ENCODE measurements around the gene DGKI.

The DGKI gene

DNA sequence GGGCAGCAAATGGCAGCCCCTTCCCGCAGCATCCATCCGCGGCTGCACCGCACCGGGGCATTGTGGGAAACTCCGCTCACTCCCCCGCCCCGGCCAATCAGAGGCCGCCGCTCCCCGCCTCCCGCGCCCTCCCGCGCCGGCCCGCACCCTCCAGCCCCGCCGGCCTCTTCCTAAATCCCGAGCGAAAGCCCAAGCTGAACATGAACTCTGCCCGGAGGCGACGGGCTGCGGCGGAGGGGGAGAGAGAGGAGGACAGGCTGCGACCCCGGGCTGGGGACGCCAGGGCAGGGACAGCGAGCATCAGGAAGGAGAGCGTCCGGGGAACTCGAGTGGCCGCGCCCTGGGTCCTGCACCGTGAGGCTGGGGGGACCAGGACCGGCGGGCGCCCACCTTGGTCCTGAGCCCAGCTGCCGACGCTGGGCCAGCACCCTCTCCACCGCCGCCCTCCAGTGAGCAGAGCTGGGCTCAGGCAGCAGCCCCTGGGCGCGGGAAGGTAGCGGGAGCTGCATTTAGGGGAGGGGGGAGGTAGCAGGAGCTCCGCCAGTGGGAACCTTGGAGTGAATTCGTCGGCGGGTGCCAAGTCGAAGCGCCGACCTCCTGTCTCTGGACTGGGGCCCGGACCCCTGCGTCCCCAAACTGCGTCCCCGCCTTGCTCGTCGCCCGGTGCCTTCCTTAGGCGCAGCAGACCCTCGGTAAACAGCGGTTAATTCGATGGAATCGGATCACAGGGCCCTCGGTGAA, at the start of gene DGKI:
DGKI (minus strand) TSS at position 148 of the 741 bp plus-strand sequence.
- TF ChIP-seq, protein P1, sequence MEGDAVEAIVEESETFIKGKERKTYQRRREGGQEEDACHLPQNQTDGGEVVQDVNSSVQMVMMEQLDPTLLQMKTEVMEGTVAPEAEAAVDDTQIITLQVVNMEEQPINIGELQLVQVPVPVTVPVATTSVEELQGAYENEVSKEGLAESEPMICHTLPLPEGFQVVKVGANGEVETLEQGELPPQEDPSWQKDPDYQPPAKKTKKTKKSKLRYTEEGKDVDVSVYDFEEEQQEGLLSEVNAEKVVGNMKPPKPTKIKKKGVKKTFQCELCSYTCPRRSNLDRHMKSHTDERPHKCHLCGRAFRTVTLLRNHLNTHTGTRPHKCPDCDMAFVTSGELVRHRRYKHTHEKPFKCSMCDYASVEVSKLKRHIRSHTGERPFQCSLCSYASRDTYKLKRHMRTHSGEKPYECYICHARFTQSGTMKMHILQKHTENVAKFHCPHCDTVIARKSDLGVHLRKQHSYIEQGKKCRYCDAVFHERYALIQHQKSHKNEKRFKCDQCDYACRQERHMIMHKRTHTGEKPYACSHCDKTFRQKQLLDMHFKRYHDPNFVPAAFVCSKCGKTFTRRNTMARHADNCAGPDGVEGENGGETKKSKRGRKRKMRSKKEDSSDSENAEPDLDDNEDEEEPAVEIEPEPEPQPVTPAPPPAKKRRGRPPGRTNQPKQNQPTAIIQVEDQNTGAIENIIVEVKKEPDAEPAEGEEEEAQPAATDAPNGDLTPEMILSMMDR (IDR thresholded peaks at IDR 0.05): no peak

DNA sequence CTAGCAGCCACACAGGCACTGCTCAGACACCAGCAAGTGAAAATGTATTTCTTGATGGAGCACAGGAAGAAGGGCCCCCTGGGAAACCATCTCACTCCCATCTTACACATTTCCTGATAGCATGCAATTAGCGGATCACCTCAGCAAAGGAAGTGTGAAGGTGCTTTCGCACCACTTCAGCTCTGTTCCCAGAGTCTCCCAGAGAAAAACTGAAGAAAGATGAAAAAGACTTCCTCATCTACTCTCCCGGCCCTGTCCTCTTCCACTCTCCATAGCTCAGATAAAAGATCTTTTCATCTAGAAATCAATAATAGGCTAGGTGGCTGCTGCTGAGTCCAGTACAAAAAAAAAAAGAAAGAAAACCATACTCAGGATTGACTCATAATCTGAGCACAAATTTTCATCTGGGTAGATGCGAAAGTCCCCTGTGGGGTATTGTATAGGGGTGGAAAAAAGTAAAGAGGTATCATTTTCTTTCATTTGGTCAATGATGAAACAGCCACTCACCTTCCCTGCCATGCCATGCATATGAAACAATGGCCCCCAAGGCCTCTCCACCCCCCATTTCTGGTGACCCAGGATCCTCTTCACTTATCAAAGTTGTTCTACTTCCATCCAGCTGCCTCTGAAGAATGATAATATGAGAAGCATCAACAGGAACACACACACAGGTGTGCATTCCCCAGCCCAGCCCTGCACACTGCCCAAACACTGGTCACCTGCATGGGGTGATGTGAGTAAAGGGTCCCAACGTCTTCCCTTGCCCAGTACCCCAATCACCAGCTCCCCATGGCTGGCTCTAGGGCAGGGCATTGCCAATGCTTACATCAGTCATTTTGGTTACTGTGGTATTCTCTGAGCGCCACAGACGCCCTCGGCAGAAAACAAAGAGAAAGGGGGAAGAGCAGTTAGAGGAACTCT, 48.8 kb upstream of the DGKI start:
- TF ChIP-seq, protein P1 (IDR thresholded peaks at IDR 0.05): no peak

DNA sequence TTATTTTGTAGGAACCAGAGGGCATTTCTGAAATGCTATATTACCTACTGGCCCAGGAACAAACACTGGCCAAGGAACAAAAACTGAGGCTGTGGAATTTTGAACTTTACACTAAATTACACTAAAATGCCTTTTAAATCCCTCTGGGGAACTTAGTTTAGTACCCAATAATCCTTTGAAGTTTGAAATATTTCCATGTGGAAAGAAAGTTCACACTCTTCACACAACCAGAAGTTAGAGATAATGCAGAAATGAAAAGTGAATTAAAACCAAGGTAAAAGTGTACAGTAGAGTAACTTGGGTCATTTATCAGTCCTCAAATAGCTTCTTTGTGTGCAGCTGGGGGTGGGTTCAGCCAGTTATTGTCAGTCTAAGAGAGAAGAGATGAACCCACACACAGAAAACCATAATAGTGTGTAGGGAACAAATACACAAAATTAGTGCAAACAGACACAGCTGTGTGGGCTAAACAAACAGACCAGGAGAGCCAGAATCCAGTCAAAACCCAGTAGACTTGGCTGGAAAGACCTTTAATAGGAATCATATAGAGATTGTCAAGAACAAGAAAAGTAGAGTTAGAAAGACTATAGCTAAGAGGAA, 46.5 kb upstream of the DGKI start:
- TF ChIP-seq, protein P1 (IDR thresholded peaks at IDR 0.05): no peak

DNA sequence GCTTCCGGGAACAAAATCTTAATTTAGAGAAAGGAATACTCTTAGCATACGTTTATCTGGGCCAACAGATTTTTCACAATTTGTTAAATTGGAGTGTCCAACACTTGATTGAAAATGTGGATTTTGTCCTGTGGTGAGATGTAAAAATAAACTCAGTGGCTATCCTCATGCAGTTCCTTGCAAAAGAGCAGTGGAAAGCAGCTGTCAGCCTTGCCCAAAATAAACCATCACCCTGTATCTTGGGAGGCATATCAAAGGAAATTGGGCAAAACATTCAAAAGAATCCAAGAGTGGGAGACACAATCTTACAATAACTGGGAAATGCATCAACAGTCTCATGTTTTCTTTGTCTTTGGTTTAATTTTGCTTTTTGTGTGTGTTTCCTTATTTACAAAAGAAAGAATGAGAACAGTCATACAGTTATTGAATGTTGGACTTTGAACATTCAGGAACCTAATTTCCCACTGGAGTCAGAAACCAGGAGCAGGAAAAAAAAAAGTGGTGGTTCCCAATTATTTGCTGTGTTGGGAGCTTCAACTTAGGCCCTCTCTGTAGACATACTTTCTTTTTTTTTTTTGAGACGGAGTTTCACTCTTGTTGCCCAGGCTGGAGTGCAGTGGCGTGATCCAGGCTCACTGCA, 44.4 kb upstream of the DGKI start:
- TF ChIP-seq, protein P1 (IDR thresholded peaks at IDR 0.05): no peak

DNA sequence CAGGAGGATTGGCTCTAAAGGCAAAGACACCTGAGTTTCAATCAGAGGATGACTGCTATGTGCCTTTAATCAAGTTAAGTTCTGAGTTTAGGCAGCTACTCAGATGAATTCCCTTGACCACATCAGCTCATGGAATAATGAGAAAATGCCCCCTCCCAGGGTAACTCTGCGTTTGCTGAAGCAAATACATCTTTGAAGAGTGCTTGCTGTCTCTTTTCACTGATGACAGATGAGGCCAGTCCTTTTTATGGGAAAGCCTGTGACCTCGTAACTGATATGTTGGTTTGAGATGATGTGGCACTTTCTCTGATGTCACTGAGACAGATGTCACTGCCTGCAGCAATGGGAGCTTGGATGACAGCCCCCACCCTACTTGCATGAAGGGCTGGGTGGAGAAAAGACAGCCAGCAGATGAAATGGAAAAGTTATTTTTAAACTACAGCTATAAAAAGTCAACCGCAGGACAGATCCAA, 43.7 kb upstream of the DGKI start:
- TF ChIP-seq, protein P1 (IDR thresholded peaks at IDR 0.05): no peak

DNA sequence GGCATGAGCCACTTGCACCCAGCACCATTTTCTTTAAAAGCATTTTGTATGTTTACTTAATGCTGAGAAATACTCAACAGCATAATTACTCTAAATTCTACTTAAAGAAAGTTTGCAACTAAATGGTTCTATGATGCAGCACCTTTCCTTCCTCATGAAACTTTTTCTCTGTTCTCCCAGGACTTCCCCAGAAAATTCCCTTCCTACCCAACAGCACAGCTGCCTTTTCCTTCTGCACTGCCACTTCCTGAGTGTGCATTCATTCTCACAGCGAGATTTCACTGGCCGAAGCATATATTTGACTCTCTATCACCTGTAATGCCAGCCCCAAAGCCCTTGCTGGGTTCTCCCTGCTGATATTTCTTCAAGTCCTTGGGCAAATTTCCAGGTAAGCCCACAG, 41.5 kb upstream of the DGKI start:
- TF ChIP-seq, protein P1 (IDR thresholded peaks at IDR 0.05): no peak

DNA sequence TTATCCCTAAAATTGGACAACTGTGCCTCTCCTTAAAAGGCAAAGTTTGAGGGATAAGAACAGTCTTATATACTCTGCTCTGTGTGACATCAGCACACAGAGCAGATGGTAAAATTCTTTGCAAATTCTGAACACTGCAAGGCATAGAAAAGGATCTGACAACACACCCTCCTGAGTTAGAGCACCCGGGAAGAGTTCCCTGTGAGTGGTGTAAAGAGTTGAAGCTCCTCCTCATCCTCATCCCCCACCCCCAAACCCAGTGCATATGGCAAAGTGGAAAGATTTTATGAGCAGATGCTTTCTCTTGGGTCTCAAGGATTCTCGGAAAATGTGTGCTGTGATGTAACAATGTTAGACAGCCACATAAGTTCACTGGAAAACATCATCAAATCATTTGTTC, 40.0 kb upstream of the DGKI start:
- TF ChIP-seq, protein P1 (IDR thresholded peaks at IDR 0.05): no peak

Measured in LNCAP (cell line).